MCF 10A (cell line): ENCODE measurements around the gene APRT. TPM values are rescaled to one million over a fixed set of nuclear protein-coding genes. Genes with fewer than 3 reads are reported as not detected.

Experiments
- BruUV-seq: library from RNA; stranded (reverse); fragments of 400-500 nt; replicated peaks from 2 replicates; lab custom pipeline; 2021; lab: Mats Ljungman, UMichigan
- CTCF ChIA-PET: fragments of 300-600 bp; sonication (Branson Sonifier 250); formaldehyde crosslinking; extraction: SDS; loops from one replicate; lab custom pipeline; 2021; ENCODE audit warnings: antibody characterized with exemption, inconsistent platforms; lab: Yijun Ruan, JAX
- POLR2A ChIA-PET: fragments of 300-600, 350-650 bp; sonication (Branson Sonifier 250); formaldehyde crosslinking; extraction: SDS; loops from one replicate; lab custom pipeline; 2020; ENCODE audit warnings: antibody characterized with exemption, inconsistent platforms; lab: Yijun Ruan, JAX
- DNase-seq: peaks from one replicate; pipeline ENCODE4 v3.0.0-alpha.2; 2018; ENCODE audit not compliant: unreplicated experiment
- H3K27ac Mint-ChIP-seq: one replicate; pipeline ENCODE4 v1.8.0; 2022; ENCODE audit warnings: mild to moderate bottlenecking, low read depth, mixed read lengths; ENCODE audit not compliant: unreplicated experiment
- H3K27me3 Mint-ChIP-seq: one replicate; pipeline ENCODE4 v1.8.0; 2022; ENCODE audit warnings: mixed read lengths; ENCODE audit not compliant: insufficient read depth, unreplicated experiment
- H3K36me3 Mint-ChIP-seq: one replicate; pipeline ENCODE4 v1.8.0; 2022; ENCODE audit warnings: mild to moderate bottlenecking, moderate library complexity, mixed read lengths; ENCODE audit not compliant: insufficient read depth, unreplicated experiment
- H3K4me1 Mint-ChIP-seq: one replicate; pipeline ENCODE4 v1.8.0; 2022; ENCODE audit warnings: mixed read lengths; ENCODE audit not compliant: insufficient read depth, unreplicated experiment
- H3K4me3 Mint-ChIP-seq: one replicate; pipeline ENCODE4 v1.8.0; 2022; ENCODE audit warnings: mild to moderate bottlenecking, moderate library complexity, mixed read lengths; ENCODE audit not compliant: unreplicated experiment
- H3K9me3 Mint-ChIP-seq: one replicate; pipeline ENCODE4 v1.8.0; 2022; ENCODE audit warnings: mixed read lengths; ENCODE audit not compliant: unreplicated experiment
- CTCF ChIP-seq: fragments of 200-600 bp; IDR thresholded peaks from one replicate; pipeline ENCODE4 v1.8.0; 2022; ENCODE audit warnings: antibody characterized with exemption, mild to moderate bottlenecking; ENCODE audit not compliant: unreplicated experiment
- intact Hi-C: fragments of 100-400 bp; cut with micrococcal nuclease; formaldehyde crosslinking; loops from 2 replicates; pipeline ENCODE4 v1.14.1; 2022
- total RNA-seq: library from RNA; stranded (reverse); gene quantifications from 2 replicates; pipeline ENCODE4 v1.2.3, GENCODE V29; 2022

APRT gene
- total RNA-seq, 1 experiment from 2014 or later = 248 TPM

- ChIA-PET POLR2A (interaction anchor here (0.6 to 5.3 kb wide), 18 partner anchors 10 to 780 kb away, joined by 3 to 57 read pairs (median 5); partner anchors contain the start of genes CDT1, ZC3H18 and ZNF778), CTCF (interaction anchor here (0.6 to 6.0 kb wide), 9 partner anchors 11 to 383 kb away, joined by 3 to 61 read pairs (median 4); no protein-coding TSS in a partner anchor)
- TF ChIP-seq CTCF = no peak
- Mint-ChIP-seq H3K27ac (peak overlapping the region; percentile 83), H3K27me3 (no peaks in the 10 kb centered on the region), H3K9me3 (no peaks in the 10 kb centered on the region), H3K4me1 (peaks cover 25% of the 10 kb centered on the region), H3K36me3 (no peaks in the 10 kb centered on the region), H3K4me3 (peak overlapping the region; percentile 68)
- DNase-seq = peak; percentile 43
- intact Hi-C loops = loop anchor here (1.0 to 2.0 kb wide), 2 partner anchors 28 to 41 kb away; no protein-coding TSS in a partner anchor
- BruUV-seq = TSS peak; percentile 35
These were observed 28.2 kb downstream of the APRT start for GRCh38 chr16:88783391-88784073.

- no peaks in the 10 kb centered on the region for H3K9me3 Mint-ChIP-seq
- H3K4me3 Mint-ChIP-seq = peak overlapping the region; percentile 68
- no TSS peak for BruUV-seq
- ChIA-PET CTCF (interaction anchor here (0.6 to 6.0 kb wide), 13 partner anchors 9 to 316 kb away, joined by 3 to 61 read pairs (median 4); no protein-coding TSS in a partner anchor), POLR2A (interaction anchor here (0.6 to 5.3 kb wide), 22 partner anchors 11 to 1090 kb away, joined by 3 to 57 read pairs (median 4); partner anchors contain the start of genes APRT, CDT1, TCF25 and ZC3H18)
- H3K36me3 Mint-ChIP-seq = no peaks in the 10 kb centered on the region
- no peak for TF ChIP-seq CTCF
- intact Hi-C loops = loop anchor here (1.0 to 2.0 kb wide), 2 partner anchors 27 to 40 kb away; no protein-coding TSS in a partner anchor
- no peaks in the 10 kb centered on the region for H3K27me3 Mint-ChIP-seq
- peaks cover 25% of the 10 kb centered on the region for H3K4me1 Mint-ChIP-seq
- peak; percentile 90 for DNase-seq
- peak overlapping the region; percentile 83 for H3K27ac Mint-ChIP-seq
These were observed 29.0 kb downstream of the APRT start for GRCh38 chr16:88782454-88783390.

GRCh38 chr16:88781140-88782077 lies 30.3 kb downstream of the APRT start:
- no peak for TF ChIP-seq CTCF
- H3K27ac Mint-ChIP-seq = peak overlapping the region; percentile 83
- DNase-seq = no peak
- peak overlapping the region; percentile 68 for H3K4me3 Mint-ChIP-seq
- H3K27me3 Mint-ChIP-seq = no peaks in the 10 kb centered on the region
- BruUV-seq = no TSS peak
- intact Hi-C loops = loop anchor here (2.0 kb wide), 1 partner anchor 39 kb away; no protein-coding TSS in a partner anchor
- H3K36me3 Mint-ChIP-seq = peaks cover 8% of the 10 kb centered on the region
- H3K4me1 Mint-ChIP-seq = peaks cover 28% of the 10 kb centered on the region
- ChIA-PET POLR2A (interaction anchor here (0.6 to 5.3 kb wide), 15 partner anchors 10 to 436 kb away, joined by 3 to 57 read pairs (median 4); partner anchors contain the start of genes APRT, CDT1, ZC3H18 and ZNF778), CTCF (interaction anchor here (0.6 to 6.0 kb wide), 13 partner anchors 7 to 507 kb away, joined by 3 to 61 read pairs (median 3); no protein-coding TSS in a partner anchor)
- H3K9me3 Mint-ChIP-seq = no peaks in the 10 kb centered on the region
